WERI-Rb-1 (cell line): ENCODE data around the gene TMTC1.

Source experiments
- DNase-seq: peaks from one replicate; pipeline ENCODE4 v3.0.0-alpha.2; 2020
- H3K27ac ChIP-seq: fragments of 250-450 bp; sonication (Bioruptor Pico); 2 replicates; pipeline ENCODE4 v1.5.1; 2020; ENCODE audit warnings: mild to moderate bottlenecking, moderate library complexity
- H3K27me3 ChIP-seq: fragments of 250-450 bp; sonication (Bioruptor Pico); 2 replicates; pipeline ENCODE4 v1.5.1; 2021; ENCODE audit warnings: mild to moderate bottlenecking, low read depth, moderate library complexity; ENCODE audit not compliant: insufficient read depth, severe bottlenecking
- H3K36me3 ChIP-seq: fragments of 250-450 bp; sonication (Bioruptor Pico); 2 replicates; pipeline ENCODE4 v1.5.1; 2020; ENCODE audit warnings: mild to moderate bottlenecking, moderate library complexity
- H3K4me3 ChIP-seq: 2 replicates; pipeline ENCODE4 v1.5.1; 2011; ENCODE audit warnings: low read depth, mild to moderate bottlenecking, control low read depth, low read length
- H3K9me3 ChIP-seq: fragments of 250-450 bp; sonication (Bioruptor Pico); 2 replicates; pipeline ENCODE4 v1.5.1; 2021; ENCODE audit warnings: mild to moderate bottlenecking, moderate library complexity; ENCODE audit not compliant: severe bottlenecking
- CTCF ChIP-seq: IDR thresholded peaks from 2 replicates; pipeline ENCODE4 v1.5.1; 2011; ENCODE audit warnings: low read depth, mild to moderate bottlenecking, control low read depth, inconsistent platforms, low read length

TMTC1 gene

GRCh38 chr12:29781705-29782266 is 2.0 kb downstream of the TMTC1 start:
- Histone ChIP-seq H3K4me3 (no peak overlapping the region), H3K9me3 (peaks cover 4% of the 10 kb centered on the region), H3K36me3 (no peaks in the 10 kb centered on the region), H3K27me3 (peaks cover 11% of the 10 kb centered on the region), H3K27ac (no peak overlapping the region)
- DNase-seq, result no peak
- TF ChIP-seq CTCF, result no peak

GRCh38 chr12:29781188-29781587 is 2.6 kb downstream of the TMTC1 start:
- Histone ChIP-seq H3K27me3 (peaks cover 11% of the 10 kb centered on the region), H3K27ac (no peak overlapping the region)

DNA sequence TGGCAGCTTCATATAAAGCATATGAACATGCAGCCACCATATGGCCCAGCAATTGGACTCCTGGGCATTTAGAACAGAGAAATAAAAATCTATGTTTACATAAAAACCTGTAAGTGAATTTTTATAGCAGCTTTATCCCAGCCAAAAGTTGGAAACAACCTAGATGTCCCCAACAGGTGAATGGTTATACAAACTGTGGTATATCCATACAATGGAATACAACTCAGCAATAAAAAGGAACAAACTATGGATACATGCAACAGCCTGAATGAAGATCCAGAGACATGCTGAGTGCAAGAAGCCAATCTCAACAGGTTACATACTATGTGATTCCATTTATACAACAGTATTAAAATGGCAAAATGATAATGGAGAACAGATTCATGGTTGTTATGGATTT is 3.7 kb downstream of the TMTC1 start:
- no peak for DNase-seq
- Histone ChIP-seq H3K9me3 (peaks cover 4% of the 10 kb centered on the region), H3K4me3 (no peak overlapping the region), H3K36me3 (no peaks in the 10 kb centered on the region), H3K27me3 (peaks cover 11% of the 10 kb centered on the region), H3K27ac (no peak overlapping the region)
- no peak for TF ChIP-seq CTCF

More at GRCh38 chr12:29781188-29781587, 2.6 kb downstream of the TMTC1 start:
- H3K9me3 ChIP-seq, result peaks cover 4% of the 10 kb centered on the region
- no peak overlapping the region for H3K4me3 ChIP-seq
- H3K36me3 ChIP-seq, result no peaks in the 10 kb centered on the region
- no peak for DNase-seq
- TF ChIP-seq CTCF, result no peak

DNA sequence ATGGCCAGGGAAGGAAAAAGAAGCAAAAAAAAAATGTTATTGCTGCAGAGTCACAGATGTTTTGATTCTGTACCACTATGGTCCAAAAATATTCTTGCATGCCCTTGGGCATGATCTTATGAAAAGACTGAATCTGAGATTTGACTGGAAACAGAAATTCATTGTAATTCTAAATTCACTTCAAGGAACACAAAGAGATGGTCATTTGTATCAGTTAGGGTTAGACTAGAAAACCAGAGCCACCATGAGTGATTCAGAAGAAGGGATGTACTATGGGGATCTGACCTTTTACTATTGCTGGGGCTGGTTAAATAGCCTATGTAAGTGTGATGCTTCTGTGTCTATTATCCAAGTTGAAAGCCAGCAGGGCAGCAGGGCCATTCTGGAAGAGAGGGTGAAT is 5.2 kb downstream of the TMTC1 start:
- Histone ChIP-seq H3K36me3 (no peaks in the 10 kb centered on the region), H3K27ac (no peak overlapping the region), H3K9me3 (peaks cover 4% of the 10 kb centered on the region), H3K4me3 (no peak overlapping the region), H3K27me3 (peaks cover 11% of the 10 kb centered on the region)
- TF ChIP-seq CTCF, result no peak
- no peak for DNase-seq

DNA sequence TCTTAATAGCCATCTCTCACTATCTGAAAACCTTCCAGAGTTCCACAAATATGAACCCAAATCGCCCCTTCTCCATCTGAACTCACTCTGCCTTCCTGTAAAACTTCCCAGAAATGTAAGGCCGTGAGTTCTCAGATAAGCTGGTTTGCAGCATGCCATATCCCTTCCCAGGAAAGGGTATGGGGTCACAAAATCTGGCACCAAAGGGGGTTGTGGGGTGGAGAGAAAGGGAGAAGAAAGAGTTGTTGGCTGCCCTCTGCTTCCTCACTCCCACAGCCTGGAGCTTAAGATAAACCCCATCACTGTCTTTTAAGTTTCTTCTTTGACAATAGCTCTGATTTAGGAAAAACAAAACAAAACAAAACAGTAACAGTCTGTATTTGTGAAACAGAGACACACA is 10.7 kb downstream of the TMTC1 start:
- Histone ChIP-seq H3K27ac (no peak overlapping the region), H3K27me3 (no peaks in the 10 kb centered on the region), H3K9me3 (no peaks in the 10 kb centered on the region), H3K4me3 (no peak overlapping the region), H3K36me3 (no peaks in the 10 kb centered on the region)
- TF ChIP-seq CTCF, result no peak
- DNase-seq, result no peak

- TF ChIP-seq CTCF, result no peak
- Histone ChIP-seq H3K9me3 (no peaks in the 10 kb centered on the region), H3K27me3 (no peaks in the 10 kb centered on the region), H3K27ac (no peak overlapping the region), H3K4me3 (no peak overlapping the region), H3K36me3 (no peaks in the 10 kb centered on the region)
- no peak for DNase-seq
Measured at GRCh38 chr12:29771786-29772185, 12.0 kb downstream of the TMTC1 start.
